HEK293 (cell line): ENCODE results near the gene MYL10.

ENCODE experiments used
- ZFP3 ChIP-seq: fragments of 450-650 bp; formaldehyde crosslinking; IDR thresholded peaks from 2 replicates; pipeline ENCODE4 v1.5.1; 2016; ENCODE audit warnings: low read depth, missing biosample characterization, missing genetic modification characterization
- ZNF239 ChIP-seq: fragments of 450-650 bp; formaldehyde crosslinking; IDR thresholded peaks from 2 replicates; pipeline ENCODE4 v1.5.1; 2016; ENCODE audit warnings: missing biosample characterization, missing genetic modification characterization
- ZNF354C ChIP-seq: fragments of 450-650 bp; formaldehyde crosslinking; IDR thresholded peaks from 2 replicates; pipeline ENCODE4 v1.5.1; 2016; ENCODE audit warnings: missing biosample characterization, missing genetic modification characterization, low read depth, borderline replicate concordance
- ZNF426 ChIP-seq: fragments of 450-650 bp; formaldehyde crosslinking; IDR thresholded peaks from 2 replicates; pipeline ENCODE4 v1.5.1; 2017; ENCODE audit warnings: missing biosample characterization, missing genetic modification characterization, mild to moderate bottlenecking, inconsistent platforms, moderate library complexity
- ZNF48 ChIP-seq: fragments of 450-650 bp; formaldehyde crosslinking; IDR thresholded peaks from 2 replicates; pipeline ENCODE4 v1.5.1; 2016; ENCODE audit warnings: missing biosample characterization, missing genetic modification characterization
- ZNF623 ChIP-seq: fragments of 450-650 bp; formaldehyde crosslinking; IDR thresholded peaks from 2 replicates; pipeline ENCODE4 v1.5.1; 2016; ENCODE audit warnings: missing biosample characterization, missing genetic modification characterization
- TF ChIP-seq, protein P1 (sequence below): fragments of 450-650 bp; formaldehyde crosslinking; IDR thresholded peaks from 2 replicates; pipeline ENCODE4 v1.5.1; 2016; ENCODE audit warnings: missing biosample characterization, missing genetic modification characterization
- TF ChIP-seq, protein P2 (sequence below): fragments of 450-650 bp; formaldehyde crosslinking; optimal IDR thresholded peaks from 2 replicates; pipeline ENCODE3; 2016; ENCODE audit warnings: missing biosample characterization, mild to moderate bottlenecking, missing genetic modification characterization
- TF ChIP-seq, protein P3 (sequence below): fragments of 450-650 bp; formaldehyde crosslinking; IDR thresholded peaks from 2 replicates; pipeline ENCODE4 v1.5.1; 2016; ENCODE audit warnings: missing biosample characterization, missing genetic modification characterization, low read depth

DNA sequence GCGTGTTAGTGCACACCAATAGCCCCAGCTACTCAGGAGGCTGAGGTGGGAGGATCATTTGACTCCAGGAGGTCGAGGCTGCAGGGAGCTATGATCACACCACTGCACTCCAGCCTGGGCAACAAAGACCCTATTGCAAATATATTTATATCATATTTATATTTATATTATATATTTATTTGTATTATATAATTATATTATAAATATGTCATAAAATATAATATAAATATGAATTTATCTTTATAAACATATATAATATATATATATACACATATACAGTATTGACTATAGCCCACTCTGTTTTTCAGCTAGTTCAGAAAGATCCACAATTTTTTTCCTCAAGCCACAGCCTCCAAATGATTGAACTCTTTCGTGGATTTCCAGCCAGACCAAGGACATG, 45.3 kb upstream of the MYL10 start:
- TF ChIP-seq, protein P1, sequence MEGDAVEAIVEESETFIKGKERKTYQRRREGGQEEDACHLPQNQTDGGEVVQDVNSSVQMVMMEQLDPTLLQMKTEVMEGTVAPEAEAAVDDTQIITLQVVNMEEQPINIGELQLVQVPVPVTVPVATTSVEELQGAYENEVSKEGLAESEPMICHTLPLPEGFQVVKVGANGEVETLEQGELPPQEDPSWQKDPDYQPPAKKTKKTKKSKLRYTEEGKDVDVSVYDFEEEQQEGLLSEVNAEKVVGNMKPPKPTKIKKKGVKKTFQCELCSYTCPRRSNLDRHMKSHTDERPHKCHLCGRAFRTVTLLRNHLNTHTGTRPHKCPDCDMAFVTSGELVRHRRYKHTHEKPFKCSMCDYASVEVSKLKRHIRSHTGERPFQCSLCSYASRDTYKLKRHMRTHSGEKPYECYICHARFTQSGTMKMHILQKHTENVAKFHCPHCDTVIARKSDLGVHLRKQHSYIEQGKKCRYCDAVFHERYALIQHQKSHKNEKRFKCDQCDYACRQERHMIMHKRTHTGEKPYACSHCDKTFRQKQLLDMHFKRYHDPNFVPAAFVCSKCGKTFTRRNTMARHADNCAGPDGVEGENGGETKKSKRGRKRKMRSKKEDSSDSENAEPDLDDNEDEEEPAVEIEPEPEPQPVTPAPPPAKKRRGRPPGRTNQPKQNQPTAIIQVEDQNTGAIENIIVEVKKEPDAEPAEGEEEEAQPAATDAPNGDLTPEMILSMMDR (tag by site-specific recombination) = no peak
- TF ChIP-seq, protein P2, sequence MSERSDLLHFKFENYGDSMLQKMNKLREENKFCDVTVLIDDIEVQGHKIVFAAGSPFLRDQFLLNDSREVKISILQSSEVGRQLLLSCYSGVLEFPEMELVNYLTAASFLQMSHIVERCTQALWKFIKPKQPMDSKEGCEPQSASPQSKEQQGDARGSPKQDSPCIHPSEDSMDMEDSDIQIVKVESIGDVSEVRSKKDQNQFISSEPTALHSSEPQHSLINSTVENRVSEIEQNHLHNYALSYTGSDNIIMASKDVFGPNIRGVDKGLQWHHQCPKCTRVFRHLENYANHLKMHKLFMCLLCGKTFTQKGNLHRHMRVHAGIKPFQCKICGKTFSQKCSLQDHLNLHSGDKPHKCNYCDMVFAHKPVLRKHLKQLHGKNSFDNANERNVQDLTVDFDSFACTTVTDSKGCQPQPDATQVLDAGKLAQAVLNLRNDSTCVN (tag by site-specific recombination) = no peak
- TF ChIP-seq ZNF623 (tag by site-specific recombination) (no peak), ZNF426 (tag by site-specific recombination) (no peak), ZNF354C (no peak), ZNF48 (no peak), ZNF239 (no peak), ZFP3 (tag by site-specific recombination) (no peak)
- TF ChIP-seq, protein P3, sequence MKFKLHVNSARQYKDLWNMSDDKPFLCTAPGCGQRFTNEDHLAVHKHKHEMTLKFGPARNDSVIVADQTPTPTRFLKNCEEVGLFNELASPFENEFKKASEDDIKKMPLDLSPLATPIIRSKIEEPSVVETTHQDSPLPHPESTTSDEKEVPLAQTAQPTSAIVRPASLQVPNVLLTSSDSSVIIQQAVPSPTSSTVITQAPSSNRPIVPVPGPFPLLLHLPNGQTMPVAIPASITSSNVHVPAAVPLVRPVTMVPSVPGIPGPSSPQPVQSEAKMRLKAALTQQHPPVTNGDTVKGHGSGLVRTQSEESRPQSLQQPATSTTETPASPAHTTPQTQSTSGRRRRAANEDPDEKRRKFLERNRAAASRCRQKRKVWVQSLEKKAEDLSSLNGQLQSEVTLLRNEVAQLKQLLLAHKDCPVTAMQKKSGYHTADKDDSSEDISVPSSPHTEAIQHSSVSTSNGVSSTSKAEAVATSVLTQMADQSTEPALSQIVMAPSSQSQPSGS (tag by site-specific recombination) = no peak
